Measurements from ENCODE around the gene SREK1.

The SREK1 gene, protein sequence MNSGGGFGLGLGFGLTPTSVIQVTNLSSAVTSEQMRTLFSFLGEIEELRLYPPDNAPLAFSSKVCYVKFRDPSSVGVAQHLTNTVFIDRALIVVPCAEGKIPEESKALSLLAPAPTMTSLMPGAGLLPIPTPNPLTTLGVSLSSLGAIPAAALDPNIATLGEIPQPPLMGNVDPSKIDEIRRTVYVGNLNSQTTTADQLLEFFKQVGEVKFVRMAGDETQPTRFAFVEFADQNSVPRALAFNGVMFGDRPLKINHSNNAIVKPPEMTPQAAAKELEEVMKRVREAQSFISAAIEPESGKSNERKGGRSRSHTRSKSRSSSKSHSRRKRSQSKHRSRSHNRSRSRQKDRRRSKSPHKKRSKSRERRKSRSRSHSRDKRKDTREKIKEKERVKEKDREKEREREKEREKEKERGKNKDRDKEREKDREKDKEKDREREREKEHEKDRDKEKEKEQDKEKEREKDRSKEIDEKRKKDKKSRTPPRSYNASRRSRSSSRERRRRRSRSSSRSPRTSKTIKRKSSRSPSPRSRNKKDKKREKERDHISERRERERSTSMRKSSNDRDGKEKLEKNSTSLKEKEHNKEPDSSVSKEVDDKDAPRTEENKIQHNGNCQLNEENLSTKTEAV

DNA sequence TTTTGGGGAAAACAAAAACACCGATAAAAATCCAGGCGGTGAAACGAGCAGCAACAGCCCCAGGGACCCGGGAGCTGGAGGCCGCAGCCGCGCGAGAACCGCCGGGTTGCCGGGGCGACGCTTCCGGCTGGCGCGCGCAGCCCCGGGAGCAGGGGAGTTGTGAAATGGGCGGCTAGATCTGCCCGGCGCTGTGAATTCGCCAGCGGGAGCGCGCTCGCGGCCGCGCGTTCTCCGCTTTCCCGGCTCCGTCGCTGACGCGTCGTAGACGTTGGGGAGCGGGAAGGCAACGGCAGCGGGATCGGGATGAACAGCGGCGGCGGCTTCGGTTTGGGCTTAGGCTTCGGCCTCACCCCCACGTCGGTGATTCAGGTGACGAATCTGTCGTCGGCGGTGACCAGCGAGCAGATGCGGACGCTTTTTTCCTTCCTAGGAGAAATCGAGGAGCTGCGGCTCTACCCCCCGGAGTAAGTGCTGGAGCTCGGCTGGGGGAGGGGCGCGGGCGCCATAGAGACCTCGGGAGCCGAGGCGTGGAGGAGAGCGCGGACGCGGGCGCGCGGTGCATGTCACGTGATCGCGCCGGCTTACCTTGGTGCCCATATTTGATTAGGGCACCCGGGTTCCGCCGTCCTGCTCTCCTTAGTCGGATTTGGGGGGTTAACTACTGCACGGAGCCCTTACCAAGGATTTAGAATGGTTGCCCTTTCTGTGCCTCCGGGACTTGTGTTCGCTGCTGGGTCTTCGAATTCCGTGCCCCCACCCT, at the start of gene SREK1:
SREK1 (plus strand) TSS at position 227 of the 760 bp plus-strand sequence; CDS start at position 304, 77 bp downstream.
- TF ChIP-seq, protein P1, sequence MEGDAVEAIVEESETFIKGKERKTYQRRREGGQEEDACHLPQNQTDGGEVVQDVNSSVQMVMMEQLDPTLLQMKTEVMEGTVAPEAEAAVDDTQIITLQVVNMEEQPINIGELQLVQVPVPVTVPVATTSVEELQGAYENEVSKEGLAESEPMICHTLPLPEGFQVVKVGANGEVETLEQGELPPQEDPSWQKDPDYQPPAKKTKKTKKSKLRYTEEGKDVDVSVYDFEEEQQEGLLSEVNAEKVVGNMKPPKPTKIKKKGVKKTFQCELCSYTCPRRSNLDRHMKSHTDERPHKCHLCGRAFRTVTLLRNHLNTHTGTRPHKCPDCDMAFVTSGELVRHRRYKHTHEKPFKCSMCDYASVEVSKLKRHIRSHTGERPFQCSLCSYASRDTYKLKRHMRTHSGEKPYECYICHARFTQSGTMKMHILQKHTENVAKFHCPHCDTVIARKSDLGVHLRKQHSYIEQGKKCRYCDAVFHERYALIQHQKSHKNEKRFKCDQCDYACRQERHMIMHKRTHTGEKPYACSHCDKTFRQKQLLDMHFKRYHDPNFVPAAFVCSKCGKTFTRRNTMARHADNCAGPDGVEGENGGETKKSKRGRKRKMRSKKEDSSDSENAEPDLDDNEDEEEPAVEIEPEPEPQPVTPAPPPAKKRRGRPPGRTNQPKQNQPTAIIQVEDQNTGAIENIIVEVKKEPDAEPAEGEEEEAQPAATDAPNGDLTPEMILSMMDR (IDR thresholded peaks at IDR 0.05), result no peak

DNA sequence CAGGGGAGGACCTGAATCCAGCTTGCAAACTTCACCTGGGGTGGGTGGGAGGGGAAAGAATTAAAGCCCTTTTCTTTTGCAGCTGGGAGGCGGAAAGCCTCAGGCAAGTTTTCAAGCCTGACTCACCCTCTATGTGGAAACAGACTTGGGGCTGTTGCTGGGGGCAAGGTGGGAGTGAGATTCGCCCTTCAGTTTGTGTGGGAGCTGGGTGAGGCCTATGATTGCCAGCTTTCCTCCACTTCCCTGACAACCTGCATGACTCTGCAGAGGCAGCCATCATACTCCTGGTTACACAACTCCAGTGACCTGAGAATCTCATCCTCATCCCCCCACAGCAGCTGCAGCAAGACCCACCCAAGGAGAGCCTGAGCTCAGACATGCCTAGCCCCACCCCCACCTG, 43.2 kb upstream of the SREK1 start:
- TF ChIP-seq, protein P1 (IDR thresholded peaks at IDR 0.05), result no peak

DNA sequence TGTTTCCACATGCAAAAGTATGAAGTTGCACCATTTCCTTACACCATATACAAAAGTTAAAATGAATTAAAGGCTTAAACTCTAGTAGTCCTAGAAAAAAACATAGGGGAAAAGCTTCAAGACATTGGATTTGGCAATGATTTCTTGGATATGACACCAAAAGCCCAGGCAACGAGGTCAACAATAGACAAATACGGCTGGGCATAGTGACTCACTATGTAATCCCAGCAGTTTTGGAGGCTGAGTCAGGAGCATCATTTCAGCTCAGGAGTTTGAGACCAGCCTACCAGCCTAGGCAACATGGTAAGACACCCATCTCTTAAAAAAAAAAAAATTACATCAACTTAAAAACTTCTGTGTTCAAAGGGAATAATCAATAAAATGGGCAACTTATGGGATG, 30.9 kb upstream of the SREK1 start:
- TF ChIP-seq, protein P1 (IDR thresholded peaks at IDR 0.05), result no peak

DNA sequence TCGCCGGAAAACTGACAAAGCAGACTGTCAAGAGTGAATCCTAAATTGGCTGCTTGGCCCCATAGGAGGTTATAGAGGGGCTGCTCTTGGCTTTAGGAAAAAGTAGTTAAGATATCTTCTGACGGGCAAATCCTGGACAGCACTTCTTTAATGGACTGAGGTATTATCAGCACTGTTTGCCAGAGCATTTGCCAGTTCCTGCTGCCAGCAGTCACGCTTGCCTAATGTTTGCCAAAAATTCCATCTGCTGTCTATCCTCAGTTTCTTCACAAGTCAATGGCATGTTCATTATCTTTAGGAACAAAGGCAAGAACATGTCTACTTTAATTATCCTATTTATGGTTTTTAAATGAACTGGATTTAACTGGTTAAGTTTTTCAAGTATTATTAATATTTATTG, 25.8 kb upstream of the SREK1 start:
- TF ChIP-seq, protein P1 (IDR thresholded peaks at IDR 0.05), result no peak

DNA sequence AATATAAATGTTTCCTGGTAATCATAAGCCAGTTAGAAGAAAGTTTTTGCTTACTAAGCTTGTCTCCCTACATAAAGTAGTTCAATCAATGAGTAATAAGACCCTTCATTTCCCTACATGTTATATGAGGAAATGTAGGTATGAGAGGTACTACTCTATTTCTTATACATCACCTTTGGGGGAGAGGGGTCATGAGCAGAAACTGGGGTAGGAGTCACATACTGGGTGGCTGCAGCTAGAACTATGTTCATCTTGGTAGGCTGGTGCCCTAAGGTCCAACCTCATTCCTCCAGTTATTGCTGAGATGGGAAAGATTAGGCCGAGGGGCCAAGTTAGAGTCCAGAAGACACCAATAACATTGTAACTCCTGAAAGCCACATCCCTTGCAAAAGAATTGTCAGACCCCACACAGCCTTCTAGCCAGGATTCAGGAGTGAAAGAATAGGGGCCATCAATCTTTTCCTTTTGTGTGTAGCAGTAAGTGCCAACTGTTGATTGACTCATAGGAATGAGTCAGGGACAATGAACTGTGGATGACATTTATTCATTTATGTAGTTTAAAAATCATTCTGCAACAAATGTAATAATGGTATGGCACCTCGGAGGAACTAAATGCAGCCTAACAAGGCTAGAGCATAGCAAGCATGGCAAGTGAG, 21.6 kb upstream of the SREK1 start:
- TF ChIP-seq, protein P1 (IDR thresholded peaks at IDR 0.05), result no peak

DNA sequence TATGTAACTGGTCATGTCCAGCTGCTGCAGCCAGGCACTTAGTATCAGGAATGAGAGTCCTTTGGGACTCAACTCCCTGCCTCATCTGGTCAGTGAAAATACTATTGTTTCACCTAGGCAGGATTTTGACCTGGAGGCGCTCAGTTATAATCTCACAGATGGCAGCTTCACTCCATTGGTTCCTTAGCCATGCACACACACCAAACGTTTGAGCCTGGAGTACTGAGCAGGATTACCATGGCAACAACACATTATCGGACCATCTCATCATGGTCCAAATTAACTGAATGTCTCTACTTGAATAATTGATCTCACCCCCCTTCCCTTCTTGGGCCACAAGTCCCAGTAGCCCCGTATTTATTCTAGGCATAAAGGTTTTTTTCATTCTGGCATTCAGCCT, 15.0 kb upstream of the SREK1 start:
- TF ChIP-seq, protein P1 (IDR thresholded peaks at IDR 0.05), result no peak

DNA sequence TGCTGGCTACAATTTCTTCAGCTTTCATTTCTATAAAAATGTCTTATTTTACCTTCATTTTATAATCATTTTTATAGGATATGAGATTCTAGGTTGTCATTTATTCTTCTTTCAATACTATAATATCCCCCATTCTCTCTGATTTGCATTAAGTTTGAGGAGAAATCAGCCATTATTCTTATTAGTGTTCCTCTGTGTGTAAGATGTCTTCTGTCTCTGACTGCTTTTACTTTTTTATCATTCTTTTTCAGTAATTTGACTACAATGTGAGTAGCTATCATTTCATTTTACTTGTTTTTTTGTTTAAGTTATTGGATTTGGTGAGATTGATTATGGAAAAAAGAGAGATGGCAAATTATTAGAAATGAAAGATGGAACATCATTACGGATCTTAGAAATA, 13.6 kb upstream of the SREK1 start:
- TF ChIP-seq, protein P1 (IDR thresholded peaks at IDR 0.05), result no peak
